Right renal cortex interstitium (tissue), 3 donors: ENCODE measurements around the gene COL6A5. TPM values are rescaled to one million over a fixed set of nuclear protein-coding genes. Genes with fewer than 3 reads are reported as not detected.
"Not testable (repeated sequence)": the region's sequence is repeated elsewhere in the genome, so short reads cannot be mapped to it uniquely, and the experiment has no call there.

ENCODE experiments used
- DNase-seq, 3 donors: peaks; one replicate each; pipeline ENCODE4 v3.0.0-alpha.2; 2013; ENCODE audit warnings: low read depth in 3 of 3, low spot score in 2 of 3
- polyA plus RNA-seq, 3 donors: library from polyadenylated mRNA; unstranded; fragments of 120-200 nt; gene quantifications; one replicate each; pipeline ENCODE4 v1.2.1, GENCODE V29; 2013; ENCODE audit not compliant: insufficient read length in 3 of 3

COL6A5 gene, protein sequence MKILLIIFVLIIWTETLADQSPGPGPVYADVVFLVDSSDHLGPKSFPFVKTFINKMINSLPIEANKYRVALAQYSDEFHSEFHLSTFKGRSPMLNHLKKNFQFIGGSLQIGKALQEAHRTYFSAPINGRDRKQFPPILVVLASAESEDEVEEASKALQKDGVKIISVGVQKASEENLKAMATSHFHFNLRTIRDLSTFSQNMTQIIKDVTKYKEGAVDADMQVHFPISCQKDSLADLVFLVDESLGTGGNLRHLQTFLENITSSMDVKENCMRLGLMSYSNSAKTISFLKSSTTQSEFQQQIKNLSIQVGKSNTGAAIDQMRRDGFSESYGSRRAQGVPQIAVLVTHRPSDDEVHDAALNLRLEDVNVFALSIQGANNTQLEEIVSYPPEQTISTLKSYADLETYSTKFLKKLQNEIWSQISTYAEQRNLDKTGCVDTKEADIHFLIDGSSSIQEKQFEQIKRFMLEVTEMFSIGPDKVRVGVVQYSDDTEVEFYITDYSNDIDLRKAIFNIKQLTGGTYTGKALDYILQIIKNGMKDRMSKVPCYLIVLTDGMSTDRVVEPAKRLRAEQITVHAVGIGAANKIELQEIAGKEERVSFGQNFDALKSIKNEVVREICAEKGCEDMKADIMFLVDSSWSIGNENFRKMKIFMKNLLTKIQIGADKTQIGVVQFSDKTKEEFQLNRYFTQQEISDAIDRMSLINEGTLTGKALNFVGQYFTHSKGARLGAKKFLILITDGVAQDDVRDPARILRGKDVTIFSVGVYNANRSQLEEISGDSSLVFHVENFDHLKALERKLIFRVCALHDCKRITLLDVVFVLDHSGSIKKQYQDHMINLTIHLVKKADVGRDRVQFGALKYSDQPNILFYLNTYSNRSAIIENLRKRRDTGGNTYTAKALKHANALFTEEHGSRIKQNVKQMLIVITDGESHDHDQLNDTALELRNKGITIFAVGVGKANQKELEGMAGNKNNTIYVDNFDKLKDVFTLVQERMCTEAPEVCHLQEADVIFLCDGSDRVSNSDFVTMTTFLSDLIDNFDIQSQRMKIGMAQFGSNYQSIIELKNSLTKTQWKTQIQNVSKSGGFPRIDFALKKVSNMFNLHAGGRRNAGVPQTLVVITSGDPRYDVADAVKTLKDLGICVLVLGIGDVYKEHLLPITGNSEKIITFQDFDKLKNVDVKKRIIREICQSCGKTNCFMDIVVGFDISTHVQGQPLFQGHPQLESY (N-terminal part only)
- polyA plus RNA-seq, result under 1 TPM; 0.04 to 0.07 (median 0.04) TPM

DNA sequence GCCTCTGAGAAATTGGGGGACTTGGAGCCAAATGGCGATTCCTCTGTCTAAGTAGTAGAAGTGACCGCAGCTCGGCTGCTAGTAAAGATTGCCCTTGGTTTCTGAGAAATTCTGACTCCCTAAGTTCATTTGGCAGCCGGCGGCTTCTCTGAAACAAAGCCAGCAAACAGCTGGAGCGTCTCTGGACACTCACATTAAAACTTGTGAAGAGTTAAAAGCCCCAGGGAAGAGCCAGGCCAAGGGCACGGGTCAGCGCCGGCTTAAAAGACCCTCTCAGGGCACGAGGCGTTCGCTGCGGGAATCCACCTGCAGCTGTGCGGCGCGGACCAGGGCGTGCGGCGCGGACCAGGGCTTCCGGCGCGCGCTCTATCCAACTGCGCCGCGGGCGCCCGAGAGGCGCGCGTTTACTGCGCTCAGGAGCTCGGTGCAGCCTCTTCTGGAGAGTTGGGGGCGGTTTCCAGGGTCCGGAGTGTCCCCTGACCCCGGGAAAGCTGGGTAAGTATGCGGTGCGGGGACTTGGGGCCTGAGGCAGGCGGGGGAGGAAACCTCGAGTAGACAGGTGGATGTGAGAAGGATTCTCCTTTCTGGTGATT lies at the start of gene COL6A5:
Gene COL6A5, plus strand, starts transcription at position 186 of the 593 bp plus-strand sequence. CDS start 27,967 bp downstream, outside the sequence.
- peak; percentile 10 to 26 (median 12) for DNase-seq

DNA sequence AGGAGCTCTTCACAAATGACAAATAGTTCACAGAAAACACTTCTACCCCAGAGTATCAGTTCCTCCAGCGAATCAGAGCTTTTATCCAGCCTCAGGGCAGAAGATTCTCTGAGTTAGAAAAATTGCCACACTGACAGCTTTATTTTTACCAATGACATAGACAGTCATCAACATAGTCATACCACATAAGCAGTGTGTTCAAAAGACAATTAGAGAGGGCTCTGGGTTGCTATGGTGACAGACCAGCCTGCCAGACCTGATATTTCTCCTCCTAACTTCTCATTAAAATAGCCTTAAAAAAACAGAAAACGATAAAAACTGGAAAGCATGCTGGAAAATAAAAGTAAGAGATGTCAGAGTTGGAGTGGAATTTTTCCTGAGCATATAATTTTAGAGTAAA lies 45.9 kb upstream of the COL6A5 start:
- DNase-seq, result no peak

DNA sequence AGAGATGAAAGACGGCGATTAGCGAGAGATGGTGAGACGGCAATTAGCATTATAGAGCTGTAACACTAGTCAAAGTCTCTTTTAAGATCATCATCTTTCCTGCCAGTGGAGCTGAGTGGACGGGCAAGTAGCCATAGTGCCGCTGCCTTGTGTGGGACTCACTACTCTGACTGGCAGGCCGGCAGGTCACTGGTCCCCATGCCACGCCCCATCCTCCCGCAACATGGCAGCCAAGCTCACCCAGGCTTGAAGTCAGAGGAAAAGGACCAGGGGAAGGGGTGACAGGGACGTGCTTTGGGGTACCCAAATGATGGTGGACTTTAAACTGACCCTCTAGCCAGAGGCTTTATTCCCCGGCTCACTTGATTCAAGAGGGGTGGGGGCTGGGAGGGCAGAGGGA lies 44.6 kb upstream of the COL6A5 start:
- DNase-seq, result no peak

DNA sequence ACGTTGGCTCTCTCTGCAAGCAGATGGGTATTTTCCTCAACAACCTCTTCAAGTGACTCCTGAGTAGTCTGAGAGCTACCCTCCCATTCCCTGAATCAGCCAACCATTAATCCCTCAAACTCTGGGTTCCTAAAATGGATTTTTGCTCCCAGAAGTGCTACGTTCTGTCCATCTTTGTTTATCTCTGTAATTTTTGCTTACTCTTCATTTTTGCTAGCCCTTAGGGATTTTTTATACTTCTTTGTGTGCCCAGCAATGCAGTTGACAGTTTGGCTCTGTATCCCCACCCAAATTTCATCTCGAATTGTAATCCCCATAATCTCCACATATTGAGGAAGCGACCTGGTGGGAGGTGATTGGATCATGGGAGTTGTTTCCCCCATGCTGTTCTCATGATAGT lies 35.4 kb upstream of the COL6A5 start:
- DNase-seq, result no peak

DNA sequence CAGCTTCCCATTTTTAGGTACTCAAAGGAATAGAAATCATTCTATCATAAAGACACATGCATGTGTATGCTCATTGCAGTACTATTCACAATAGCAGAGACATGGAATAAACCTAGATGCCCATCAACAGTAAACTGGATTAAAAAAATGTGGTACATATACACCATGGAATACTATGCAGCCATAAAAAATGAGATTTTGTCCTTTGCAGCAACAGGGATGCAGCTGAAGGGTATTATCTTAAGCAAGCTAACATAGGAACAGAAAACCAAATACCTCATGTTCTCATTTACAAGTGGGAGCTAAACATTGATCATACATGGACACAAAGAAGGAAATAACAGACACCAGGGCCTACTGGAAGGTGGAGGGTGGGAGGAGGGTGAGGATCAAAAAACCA lies 33.1 kb upstream of the COL6A5 start:
- DNase-seq, result no peak

DNA sequence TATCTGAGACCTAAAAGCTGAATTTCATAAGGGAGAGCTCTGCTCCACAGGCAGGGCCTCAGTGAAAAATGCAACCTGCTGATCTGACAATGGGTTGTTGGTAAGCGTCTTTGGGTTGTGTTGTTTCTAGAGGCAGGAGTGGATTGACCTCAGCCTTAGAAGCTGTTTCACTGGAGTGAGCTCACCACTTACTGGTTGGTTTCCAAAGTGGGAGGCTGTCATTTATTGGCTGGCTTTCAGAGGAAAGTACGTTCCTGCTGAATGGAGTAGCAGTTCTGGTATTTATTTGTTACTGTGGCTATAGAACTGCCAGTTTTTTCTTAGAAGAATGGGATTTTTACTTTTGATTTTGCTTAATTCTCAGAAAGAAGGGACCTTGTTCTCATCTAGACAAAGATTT lies 29.3 kb upstream of the COL6A5 start:
- DNase-seq, result no peak

DNA sequence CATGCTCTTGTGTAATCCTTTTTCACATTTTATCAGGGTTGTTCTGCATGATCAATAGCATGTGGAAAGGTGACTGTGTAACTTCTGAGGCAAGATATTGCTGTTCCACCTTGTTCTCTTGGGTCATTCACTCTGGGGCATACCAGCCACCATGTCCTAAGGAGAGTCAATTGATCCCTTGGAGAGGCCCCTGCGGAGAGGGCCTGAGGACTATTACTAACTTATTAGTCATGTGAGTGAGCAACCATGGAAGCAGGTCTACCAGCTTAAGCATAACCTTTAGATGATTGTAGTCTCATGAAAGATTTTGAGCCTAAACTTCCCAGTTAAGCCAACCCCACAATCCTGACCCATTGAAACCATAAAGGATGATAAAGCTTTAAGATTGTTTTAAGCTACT lies 22.0 kb upstream of the COL6A5 start:
- no peak for DNase-seq

DNA sequence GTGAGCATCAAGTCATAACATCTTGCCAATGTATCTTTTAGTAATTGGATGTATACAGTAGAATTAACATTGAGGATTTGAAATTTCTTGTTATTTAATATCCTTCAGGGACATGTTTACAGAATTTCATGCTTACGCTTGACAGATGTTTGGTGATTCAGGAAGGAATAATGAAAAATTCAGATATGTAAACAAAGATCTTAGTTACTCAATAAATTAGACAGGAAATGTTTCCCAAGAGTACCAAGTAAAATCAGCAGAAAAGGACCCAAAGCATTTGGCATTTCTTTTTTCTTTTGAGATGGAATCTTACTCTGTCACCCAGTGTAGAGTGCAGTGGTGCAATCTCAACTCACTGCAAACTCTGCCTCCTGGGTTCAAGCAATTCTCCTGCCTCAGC lies 4.7 kb upstream of the COL6A5 start:
- no peak for DNase-seq

DNA sequence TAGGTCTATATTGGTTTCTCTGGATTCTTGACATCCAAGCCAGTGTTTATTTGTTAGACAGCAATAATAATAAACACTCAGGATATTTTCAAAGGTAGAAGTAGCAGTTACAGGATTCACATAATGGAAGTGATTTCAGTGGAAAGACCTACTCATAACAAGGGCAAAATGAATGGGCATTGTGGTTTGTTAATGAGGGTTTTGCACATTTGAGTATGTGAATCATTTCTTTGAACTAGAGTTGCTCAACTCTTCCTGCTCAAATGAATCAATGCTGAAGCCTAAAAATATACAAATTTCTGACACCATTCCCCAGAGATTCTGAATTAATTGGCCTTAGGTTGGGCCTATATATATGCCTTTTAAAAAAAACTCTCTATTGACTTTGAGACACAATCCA lies 4.1 kb upstream of the COL6A5 start:
- no peak for DNase-seq

DNA sequence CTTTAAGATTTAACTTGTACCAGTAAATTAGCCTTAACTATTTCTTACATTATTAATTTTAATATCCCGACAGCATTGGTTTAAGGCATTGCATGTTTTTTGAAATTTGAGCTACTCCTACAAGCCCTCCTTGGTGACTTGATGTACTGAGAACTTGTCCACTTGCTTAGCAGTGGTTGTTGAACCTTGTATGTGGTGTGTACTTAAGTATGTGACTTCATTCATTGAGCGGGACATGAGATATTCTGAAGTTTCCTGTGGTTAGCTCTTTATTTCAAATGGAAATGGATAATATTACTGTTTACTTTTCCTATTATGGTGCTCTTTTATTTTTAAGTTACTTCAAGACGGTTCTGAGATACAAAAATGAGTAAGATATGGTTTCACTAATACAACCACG lies 3.6 kb upstream of the COL6A5 start:
- no peak for DNase-seq

DNA sequence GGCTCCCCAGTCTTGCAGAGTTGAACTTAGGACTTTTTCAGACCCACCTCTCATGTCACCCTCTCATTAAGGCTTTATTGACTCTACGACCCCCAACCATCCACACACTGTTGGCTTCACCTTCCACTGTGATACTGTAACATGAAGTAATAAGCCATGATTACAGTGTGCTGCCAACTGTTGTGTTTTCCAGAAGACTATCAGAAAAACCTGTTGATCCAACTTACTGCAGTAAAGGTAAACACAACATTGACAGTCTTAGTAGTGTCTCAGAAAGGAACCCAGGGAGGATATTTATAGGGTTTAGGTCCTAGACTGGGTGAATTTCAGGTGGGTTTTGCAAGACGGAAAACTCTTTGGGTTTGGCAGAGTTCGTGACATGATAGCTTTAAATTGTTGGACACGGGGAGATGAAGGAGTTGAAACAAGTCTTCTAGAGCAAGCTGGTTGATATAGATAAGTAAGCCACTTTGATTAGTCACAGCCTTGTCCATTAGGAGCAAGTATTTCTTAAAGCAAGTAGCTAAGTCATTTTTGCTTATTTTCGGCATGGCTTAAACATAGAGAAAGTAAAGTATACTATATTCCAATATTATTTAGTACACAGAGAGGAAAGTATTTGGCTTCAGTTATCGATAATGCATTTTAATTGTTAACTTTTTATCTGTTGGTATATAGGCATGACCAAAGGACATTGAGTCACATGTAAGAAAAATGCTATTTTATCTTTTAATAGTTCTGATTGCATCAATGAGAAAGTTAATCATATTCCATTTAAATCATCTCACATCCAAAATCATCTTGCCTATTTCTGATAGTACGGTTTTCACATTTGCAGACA lies 2.4 kb upstream of the COL6A5 start:
- no peak for DNase-seq

DNA sequence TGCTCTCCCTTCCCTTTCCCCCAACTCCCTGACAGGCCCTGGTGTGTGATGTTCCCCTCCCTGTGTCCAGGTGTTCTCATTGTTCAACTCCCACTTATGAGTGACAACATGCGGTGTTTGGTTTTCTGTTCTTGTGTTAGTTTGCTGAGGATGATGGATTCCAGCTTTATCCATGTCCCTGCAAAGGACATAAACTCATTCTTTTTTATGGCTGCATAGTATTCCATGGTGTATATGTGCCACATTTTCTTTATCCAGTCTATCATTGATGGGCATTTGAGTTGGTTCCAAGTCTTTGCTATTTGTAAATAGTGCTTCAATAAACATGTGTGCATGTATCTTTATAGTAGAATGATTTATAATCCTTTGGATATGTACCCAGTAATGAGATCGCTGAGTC lies 2.8 kb downstream of the COL6A5 start:
- not testable (repeated sequence) for DNase-seq

DNA sequence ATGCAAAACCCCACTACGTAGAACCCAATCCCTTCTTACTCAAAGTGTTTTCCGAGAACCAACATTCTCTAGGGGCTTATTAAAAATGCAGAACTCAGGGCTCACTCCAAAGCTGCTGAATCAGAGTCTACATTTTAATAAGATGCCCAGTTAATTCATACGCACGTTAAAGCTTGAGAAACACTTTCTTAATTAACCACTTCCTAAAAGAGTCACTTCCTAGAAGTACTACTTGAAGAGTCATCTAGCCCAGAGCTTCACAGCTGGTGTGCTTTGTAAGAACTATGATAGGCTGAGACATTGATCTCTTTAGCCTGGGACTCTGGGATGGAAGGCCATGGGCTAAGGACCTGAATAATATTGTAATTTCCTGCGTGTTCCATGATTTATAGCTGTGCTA lies 9.0 kb downstream of the COL6A5 start:
- no peak for DNase-seq

DNA sequence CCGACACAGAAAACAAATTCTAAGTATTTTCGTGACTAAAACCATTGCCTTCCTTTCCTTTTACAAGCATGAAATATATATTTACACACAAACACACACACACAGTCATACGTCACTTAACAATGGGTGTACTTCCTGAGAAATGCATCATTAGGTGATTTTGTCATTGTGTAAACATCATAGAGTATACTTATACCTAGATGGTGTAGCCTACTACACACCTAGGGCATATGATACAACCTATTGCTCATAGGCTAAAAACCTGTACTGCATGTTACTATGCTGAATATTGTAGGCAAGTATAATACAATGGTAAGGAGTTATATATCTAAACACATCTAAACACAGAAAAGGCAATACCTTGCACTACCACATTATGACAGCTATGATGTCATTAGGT lies 28.6 kb downstream of the COL6A5 start:
- no peak for DNase-seq

DNA sequence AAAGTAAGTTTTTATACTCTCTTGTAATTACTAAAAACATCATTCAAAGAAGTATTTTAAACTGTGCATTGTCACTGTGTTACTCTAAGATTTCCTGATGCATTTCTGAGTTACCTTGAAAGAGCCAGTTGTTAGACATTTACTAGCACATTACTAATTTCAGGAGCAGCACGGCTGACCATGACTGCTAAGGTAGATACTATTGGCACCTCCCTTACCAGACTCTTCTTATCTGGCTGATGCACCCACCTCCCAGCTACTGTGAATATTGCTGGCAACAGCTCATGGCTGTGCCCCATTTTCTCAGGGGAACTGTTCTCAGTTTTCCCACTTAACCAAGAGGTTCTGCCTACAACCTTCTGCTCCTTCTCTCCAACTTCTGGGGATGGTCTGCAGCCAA lies 29.4 kb downstream of the COL6A5 start:
- no peak for DNase-seq

DNA sequence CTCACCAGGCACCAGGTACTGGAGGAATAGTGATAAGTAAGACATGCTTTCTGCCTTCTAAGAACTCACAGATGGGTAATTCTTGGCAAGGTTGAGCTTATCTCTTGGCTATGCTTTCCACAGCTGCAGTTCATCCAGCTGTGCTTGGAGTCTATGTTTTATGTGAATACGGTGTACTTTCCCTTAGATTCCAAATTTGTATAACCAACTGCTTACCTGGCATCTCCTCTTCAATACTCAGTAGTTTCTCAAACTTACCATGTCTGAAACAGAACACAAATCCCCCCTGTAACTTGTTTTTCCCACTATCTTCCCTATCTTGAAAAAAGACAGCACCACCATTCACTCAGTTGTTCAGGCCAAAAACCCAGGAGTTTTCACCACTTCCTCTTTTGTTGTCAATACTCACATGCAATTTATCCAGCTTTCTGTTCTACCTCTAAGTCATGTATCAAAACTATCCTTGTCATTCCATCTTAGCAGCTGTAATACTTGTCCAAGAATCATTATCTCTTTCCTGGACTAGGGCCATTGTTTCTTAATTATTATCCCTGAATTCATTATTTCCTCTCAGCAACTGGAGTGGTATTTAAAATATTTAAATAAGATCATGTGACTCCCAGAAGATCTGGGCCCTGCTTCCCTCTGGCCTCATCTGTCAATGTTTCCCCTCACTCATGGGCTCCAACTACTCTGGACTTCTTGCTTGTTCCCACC lies 32.6 kb downstream of the COL6A5 start:
- no peak for DNase-seq

DNA sequence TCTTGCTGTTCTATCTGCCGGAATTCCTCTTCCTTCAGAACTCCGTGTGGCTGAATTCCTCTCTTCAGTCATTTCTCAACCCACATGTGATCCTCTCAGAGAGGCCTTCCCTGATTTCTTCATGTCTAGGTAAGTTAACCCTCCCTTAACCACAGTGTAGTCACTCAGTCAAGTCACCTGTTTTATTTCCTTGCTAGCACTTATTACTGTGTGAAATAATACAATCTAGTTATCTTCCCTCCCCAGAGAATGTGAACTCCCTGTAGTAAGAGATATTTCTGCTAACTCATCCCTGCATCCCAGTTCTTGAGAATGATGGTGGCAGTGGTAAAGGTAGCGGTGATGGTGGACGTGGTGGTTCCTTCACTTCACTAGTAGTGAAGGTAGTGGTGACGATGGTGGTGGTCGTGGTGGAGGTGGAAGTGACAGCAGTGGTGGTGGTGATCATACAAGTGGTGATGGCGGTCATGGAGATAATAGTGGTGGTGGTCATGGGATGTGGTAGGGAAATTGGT lies 33.3 kb downstream of the COL6A5 start:
- DNase-seq, result no peak

DNA sequence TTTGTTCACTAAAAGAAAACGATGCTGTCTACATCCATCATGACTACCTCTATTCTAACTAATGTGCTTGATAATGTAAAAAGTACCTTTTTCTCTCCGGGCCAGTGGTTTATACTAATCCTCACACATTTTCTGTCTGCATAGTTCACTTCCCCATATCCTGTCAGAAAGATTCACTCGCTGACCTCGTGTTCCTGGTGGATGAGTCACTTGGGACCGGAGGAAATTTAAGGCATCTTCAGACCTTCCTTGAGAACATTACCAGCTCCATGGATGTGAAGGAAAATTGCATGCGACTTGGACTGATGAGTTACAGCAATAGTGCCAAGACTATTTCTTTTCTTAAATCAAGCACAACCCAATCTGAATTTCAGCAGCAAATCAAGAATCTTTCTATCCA lies 33.8 kb downstream of the COL6A5 start:
- no peak for DNase-seq

DNA sequence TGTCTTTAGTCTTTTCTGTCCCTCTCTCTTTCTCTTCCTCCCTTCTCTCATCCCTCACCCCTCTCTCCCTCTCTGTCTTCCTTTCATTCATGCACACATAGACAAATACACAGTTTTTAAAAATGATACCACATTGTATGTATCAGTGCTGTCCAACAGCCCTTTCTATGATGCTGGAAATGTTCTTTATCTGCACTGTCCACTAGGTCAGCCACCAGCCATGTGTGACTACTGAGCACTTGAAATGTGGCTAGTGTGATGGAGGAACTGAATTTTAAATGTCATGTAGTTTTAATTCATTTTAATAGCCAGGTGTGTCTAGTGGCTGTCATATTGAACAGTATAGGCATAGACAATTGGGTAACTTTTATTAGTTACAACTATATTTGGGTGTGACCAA lies 34.9 kb downstream of the COL6A5 start:
- DNase-seq, result no peak
